GM12873 (cell line): ENCODE measurements around the gene LRRC1.

Experiments
- CTCF ChIP-seq: IDR thresholded peaks from 2 replicates; pipeline ENCODE4 v1.5.1; 2012; ENCODE audit warnings: low read depth, mild to moderate bottlenecking, moderate library complexity, low read length, control low read depth; ENCODE audit not compliant: insufficient read depth; ENCODE audit errors: missing control alignments

The LRRC1 gene

GRCh38 chr6:53822401-53823125 lies 27.8 kb downstream of the LRRC1 start:
- no peak for TF ChIP-seq CTCF

- TF ChIP-seq CTCF: no peak
Measured at GRCh38 chr6:53824714-53825113, 29.9 kb downstream of the LRRC1 start.

- TF ChIP-seq CTCF: no peak
Measured at GRCh38 chr6:53825532-53826321, 30.9 kb downstream of the LRRC1 start.

GRCh38 chr6:53827531-53827930 lies 32.7 kb downstream of the LRRC1 start:
- no peak for TF ChIP-seq CTCF

GRCh38 chr6:53828215-53828614 lies 33.4 kb downstream of the LRRC1 start:
- TF ChIP-seq CTCF: no peak

- TF ChIP-seq CTCF: no peak
Measured at GRCh38 chr6:53828966-53829697, 34.3 kb downstream of the LRRC1 start.

- TF ChIP-seq CTCF: no peak
Measured at GRCh38 chr6:53829698-53830221, 35.0 kb downstream of the LRRC1 start.
